ENCODE data around the gene CDHR5. TPM values are rescaled to one million over a fixed set of nuclear protein-coding genes. Genes with fewer than 3 reads are reported as not detected.

Gene CDHR5
- total and polyA plus RNA-seq, 9 donors: 0.07 to 2.3 (median 0.21) TPM; not detected in 5

DNA sequence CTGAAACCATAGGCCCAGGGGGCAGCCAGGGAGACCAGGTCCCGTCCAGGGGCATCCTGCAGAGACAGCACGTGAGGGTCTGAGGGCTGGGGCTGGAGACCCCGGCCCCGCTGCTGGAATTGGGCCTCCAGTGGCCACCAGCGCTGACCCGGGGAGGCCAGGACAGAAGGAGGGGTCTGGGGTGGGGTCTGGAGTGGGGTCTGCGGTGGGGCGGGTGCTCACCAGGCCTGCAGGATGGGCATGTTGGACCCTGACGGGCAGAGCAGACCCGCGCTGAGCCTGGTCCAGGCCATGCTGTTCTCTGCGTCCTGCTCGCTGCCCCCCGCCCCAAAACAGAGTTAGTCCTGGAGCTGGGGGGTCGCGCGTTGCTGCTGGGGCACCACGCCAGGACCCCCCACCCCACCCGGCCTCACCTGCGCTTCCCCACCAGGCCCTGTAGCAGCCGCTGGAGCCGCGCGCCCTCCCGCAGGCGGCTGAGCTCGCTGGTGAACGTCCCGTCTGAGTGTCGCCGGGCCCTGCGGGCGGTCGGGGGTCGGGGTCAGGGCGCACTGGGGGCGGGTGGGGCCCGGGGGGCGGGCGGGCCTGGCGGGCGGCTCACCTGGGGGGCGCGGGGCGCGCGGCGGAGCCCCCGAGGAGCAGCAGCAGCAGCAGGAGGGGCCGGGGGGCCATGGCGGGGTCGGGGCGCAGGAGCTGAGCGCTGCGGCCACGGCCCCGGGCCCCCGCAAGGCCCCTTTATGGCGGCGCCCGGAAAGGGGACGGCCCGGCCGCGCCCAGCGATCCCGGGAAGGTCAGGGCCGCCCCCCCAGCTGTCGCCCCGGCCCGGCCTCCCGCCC lies 1.9 kb upstream of the CDHR5 start, which contains the start of gene SCT:
Gene SCT (minus strand): TSS at position 707 of the 833 bp plus-strand sequence. CDS start 38 bp downstream, at position 669.
- no peaks in the 10 kb centered on the region for H3K36me3 ChIP-seq
- intact Hi-C loops (cut with DNase I): no loop called here
- H3K27me3 ChIP-seq: no peaks in the 10 kb centered on the region
- 13 to 25% (median 23%) methylated on average over 18 to 72 of the region's 72 CpGs for WGBS, 3 donors
- no peak within 1 kb of the TSS for H3K27ac ChIP-seq
- peak in 2 of 5 donors; percentile 19 to 43 for DNase-seq
- no peak within 1 kb of the TSS for H3K4me3 ChIP-seq
- no peaks in the 10 kb centered on the region for H3K9me3 ChIP-seq
- TF ChIP-seq EP300 (IDR thresholded peaks at IDR 0.05) (no peak), POLR2A (IDR thresholded peaks at IDR 0.05) (no peak)
- TF ChIP-seq, protein P1, sequence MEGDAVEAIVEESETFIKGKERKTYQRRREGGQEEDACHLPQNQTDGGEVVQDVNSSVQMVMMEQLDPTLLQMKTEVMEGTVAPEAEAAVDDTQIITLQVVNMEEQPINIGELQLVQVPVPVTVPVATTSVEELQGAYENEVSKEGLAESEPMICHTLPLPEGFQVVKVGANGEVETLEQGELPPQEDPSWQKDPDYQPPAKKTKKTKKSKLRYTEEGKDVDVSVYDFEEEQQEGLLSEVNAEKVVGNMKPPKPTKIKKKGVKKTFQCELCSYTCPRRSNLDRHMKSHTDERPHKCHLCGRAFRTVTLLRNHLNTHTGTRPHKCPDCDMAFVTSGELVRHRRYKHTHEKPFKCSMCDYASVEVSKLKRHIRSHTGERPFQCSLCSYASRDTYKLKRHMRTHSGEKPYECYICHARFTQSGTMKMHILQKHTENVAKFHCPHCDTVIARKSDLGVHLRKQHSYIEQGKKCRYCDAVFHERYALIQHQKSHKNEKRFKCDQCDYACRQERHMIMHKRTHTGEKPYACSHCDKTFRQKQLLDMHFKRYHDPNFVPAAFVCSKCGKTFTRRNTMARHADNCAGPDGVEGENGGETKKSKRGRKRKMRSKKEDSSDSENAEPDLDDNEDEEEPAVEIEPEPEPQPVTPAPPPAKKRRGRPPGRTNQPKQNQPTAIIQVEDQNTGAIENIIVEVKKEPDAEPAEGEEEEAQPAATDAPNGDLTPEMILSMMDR (IDR thresholded peaks at IDR 0.05): no peak
- H3K4me1 ChIP-seq (ENCODE audit: insufficient read depth): peaks cover 5% of the 10 kb centered on the region

DNA sequence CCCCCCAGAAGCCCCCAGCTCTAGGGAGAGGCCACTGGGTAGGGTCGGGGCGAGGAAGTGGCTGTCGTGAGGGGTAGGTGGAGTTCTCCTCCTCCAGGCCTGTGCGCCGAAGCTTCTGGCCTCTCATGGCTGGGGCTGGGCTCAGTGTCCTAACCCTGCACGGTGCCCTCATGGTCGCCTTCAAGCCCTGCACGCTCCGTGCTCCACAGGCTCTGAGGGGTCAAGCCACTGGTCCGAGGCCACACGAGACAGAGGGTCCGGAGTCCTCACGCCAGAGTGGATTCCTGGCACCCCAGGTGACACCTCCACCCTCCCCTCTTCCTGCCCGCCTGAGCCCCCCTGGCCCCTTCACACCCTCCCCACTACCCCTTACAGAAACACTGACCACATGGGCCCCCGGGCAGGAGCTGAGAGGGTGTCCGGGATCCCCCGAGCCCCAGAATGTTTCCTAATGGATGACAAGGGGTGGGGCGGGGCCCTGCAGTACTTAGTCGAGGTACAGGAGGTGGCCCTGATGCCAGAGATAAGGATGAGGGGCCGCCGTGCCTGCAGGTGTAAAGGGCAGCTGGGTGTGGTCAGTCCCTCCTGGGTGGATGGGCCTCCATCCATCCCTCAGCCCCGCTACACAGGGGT lies 997 bp upstream of the CDHR5 start:
- Histone ChIP-seq H3K36me3 (no peaks in the 10 kb centered on the region), H3K9me3 (no peaks in the 10 kb centered on the region), H3K27ac (no peak overlapping the region), H3K4me3 (no peak overlapping the region), H3K27me3 (no peaks in the 10 kb centered on the region), H3K4me1 (ENCODE audit: insufficient read depth) (peaks cover 5% of the 10 kb centered on the region)
- intact Hi-C loops (cut with DNase I): no loop called here
- TF ChIP-seq, protein P1 (IDR thresholded peaks at IDR 0.05): no peak
- TF ChIP-seq EP300 (IDR thresholded peaks at IDR 0.05) (no peak), POLR2A (IDR thresholded peaks at IDR 0.05) (no peak)
- 83 to 86% (median 83%) methylated on average over 20 to 22 of the region's 22 CpGs for WGBS, 3 donors
- DNase-seq: peak in 1 of 5 donors; percentile 36

DNA sequence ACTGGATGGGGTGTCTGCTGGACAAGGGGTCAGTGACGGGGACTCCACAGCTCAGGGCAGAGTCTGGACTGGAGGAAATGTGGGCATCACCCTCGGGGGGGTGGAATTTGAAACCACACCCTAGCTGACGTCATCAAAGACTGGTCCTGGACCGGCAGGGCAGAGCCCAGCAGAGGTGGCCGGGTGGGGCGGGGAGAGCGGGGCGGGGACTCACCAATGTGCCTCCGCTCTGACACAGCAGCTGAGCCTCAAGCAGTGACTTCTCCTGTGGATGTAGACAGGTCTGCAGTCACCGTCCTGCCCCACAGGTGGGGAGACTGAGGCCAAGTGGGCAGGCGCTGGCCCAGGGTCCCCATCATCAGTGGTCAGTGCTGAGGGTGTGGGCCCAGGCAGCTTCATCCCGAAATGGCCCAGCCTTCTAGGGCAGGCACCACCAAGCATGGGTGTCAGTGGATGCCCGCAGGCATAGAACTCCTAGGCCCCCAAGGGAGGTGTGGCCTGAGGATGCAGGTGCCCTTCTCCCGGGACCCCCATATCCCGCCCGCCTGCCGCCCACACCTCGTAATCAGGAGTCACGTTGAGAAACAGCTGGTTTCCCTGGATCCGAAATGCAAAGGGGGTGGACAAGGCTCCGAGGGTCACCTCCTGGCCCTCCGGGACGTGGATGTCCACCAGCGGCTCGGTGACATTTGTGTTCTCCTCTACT lies 603 bp downstream of the CDHR5 start:
- Histone ChIP-seq H3K4me1 (ENCODE audit: insufficient read depth) (peaks cover 5% of the 10 kb centered on the region), H3K4me3 (no peak overlapping the region), H3K36me3 (no peaks in the 10 kb centered on the region), H3K9me3 (no peaks in the 10 kb centered on the region), H3K27ac (no peak overlapping the region), H3K27me3 (no peaks in the 10 kb centered on the region)
- intact Hi-C loops (cut with DNase I): no loop called here
- 78 to 86% (median 79%) methylated on average over 23 to 25 of the region's 25 CpGs for WGBS, 3 donors
- peak in 2 of 5 donors; percentile 10 to 35 for DNase-seq
- no peak for TF ChIP-seq POLR2A (IDR thresholded peaks at IDR 0.05)
- TF ChIP-seq, protein P1 (IDR thresholded peaks at IDR 0.05): no peak
- TF ChIP-seq EP300 (IDR thresholded peaks at IDR 0.05): no peak

DNA sequence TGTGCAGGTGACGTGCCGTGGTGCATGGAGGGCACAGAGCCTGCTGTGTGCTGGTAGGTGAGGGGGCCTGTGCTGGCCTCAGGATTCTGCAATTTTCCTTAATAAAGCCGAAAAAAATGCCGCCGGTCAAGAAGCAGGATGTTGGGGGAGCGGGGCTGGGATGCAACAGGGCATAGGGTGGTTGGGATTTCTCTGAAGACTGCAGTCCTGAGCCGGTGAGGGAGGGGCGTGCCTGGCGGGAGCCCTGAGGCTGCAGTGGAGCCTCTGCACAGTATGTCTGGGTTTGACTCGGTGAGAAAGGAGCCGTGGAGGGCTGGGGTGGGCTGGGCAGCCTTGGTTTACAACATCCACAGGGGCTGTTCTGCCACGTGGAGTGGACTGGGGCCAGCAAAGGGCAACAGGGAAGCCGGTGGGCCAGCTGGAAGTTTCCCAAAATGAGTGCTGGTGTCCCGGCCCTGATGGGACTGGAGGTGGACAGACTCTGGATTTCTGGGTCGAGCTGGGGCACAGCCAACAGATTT lies 1.3 kb downstream of the CDHR5 start:
- TF ChIP-seq, protein P1 (IDR thresholded peaks at IDR 0.05): no peak
- TF ChIP-seq POLR2A (IDR thresholded peaks at IDR 0.05) (no peak), EP300 (IDR thresholded peaks at IDR 0.05) (no peak)
- peak in 3 of 5 donors; percentile 25 to 36 (median 27) for DNase-seq
- Histone ChIP-seq H3K27me3 (no peaks in the 10 kb centered on the region), H3K27ac (no peak overlapping the region), H3K4me1 (ENCODE audit: insufficient read depth) (peaks cover 5% of the 10 kb centered on the region), H3K9me3 (no peaks in the 10 kb centered on the region), H3K36me3 (no peaks in the 10 kb centered on the region), H3K4me3 (no peak overlapping the region)
- WGBS, 3 donors: 77 to 78% (median 77%) methylated on average over 15 of the region's 15 CpGs
- intact Hi-C loops (cut with DNase I): no loop called here

Data from ovary (tissue), 9 donors.